Measurements from ENCODE around the gene SLC10A6. TPM values are rescaled to one million over a fixed set of nuclear protein-coding genes. Genes with fewer than 3 reads are reported as not detected.
A peak's percentile ranks its signal among the peaks of the same experiment; 100 is the strongest.

Gene SLC10A6
- total RNA-seq (under 1 TPM; 0.76 to 0.94 TPM), polyA plus RNA-seq (ENCODE audit: insufficient read length in 6 of 6) (under 1 TPM; 0.37 to 0.61 (median 0.45) TPM)
- long read RNA-seq, donor 1: 0 reads
- long read RNA-seq, donor 2: 0 reads
- long read RNA-seq, donor 3: 0 reads
- long read RNA-seq, donor 4: 0 reads
- long read RNA-seq, donor 5: 0 reads
- long read RNA-seq, donor 6: 0 reads
- long read RNA-seq, donor 7: 0 reads
- long read RNA-seq, donor 8: 0 reads
- long read RNA-seq, donor 9: 0 reads
- long read RNA-seq, donor 10: 0 reads
- long read RNA-seq, donor 11: 0 reads
- long read RNA-seq, donor 12: 0 reads

GRCh38 chr4:86848732-86849619 lies at the start of gene SLC10A6:
Gene SLC10A6, minus strand, starts transcription at chr4:86849384. Its CDS starts 269 bp downstream, at chr4:86849115.
- no peaks in the 10 kb centered on the region for H3K9me3 ChIP-seq
- TF ChIP-seq, protein P1, sequence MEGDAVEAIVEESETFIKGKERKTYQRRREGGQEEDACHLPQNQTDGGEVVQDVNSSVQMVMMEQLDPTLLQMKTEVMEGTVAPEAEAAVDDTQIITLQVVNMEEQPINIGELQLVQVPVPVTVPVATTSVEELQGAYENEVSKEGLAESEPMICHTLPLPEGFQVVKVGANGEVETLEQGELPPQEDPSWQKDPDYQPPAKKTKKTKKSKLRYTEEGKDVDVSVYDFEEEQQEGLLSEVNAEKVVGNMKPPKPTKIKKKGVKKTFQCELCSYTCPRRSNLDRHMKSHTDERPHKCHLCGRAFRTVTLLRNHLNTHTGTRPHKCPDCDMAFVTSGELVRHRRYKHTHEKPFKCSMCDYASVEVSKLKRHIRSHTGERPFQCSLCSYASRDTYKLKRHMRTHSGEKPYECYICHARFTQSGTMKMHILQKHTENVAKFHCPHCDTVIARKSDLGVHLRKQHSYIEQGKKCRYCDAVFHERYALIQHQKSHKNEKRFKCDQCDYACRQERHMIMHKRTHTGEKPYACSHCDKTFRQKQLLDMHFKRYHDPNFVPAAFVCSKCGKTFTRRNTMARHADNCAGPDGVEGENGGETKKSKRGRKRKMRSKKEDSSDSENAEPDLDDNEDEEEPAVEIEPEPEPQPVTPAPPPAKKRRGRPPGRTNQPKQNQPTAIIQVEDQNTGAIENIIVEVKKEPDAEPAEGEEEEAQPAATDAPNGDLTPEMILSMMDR (IDR thresholded peaks at IDR 0.05): no peak
- no peaks in the 10 kb centered on the region for H3K36me3 ChIP-seq
- no peaks in the 10 kb centered on the region for H3K4me1 ChIP-seq
- no peak within 1 kb of the TSS for H3K4me3 ChIP-seq
- intact Hi-C loops (cut with DNase I): no loop called here
- DNase-seq (no peak), ATAC-seq (no peak)
- no peaks in the 10 kb centered on the region for H3K27me3 ChIP-seq
- no peak within 1 kb of the TSS for H3K27ac ChIP-seq

- no peak for DNase-seq
- TF ChIP-seq, protein P1 (IDR thresholded peaks at IDR 0.05): no peak
- intact Hi-C loops (cut with DNase I): loop anchor here in 1 of 2 donors (5.0 kb wide), 1 partner anchor 401 kb away; no protein-coding TSS in a partner anchor
Observed at GRCh38 chr4:86898562-86898961, 49.4 kb upstream of the SLC10A6 start.

GRCh38 chr4:86896596-86896995 lies 47.4 kb upstream of the SLC10A6 start:
- Histone ChIP-seq H3K36me3 (no peaks in the 10 kb centered on the region), H3K27me3 (peaks cover 0 to 14% of the 10 kb centered on the region in 2 donors), H3K4me3 (no peak overlapping the region), H3K27ac (no peak overlapping the region), H3K9me3 (no peaks in the 10 kb centered on the region), H3K4me1 (peaks cover 0 to 25% of the 10 kb centered on the region in 2 donors)
- intact Hi-C loops (cut with DNase I): loop anchor here in 1 of 2 donors (5.0 kb wide), 1 partner anchor 399 kb away; no protein-coding TSS in a partner anchor
- ATAC-seq (no peak), DNase-seq (no peak)
- TF ChIP-seq, protein P1 (IDR thresholded peaks at IDR 0.05): no peak

More at GRCh38 chr4:86898562-86898961, 49.4 kb upstream of the SLC10A6 start:
- H3K4me3 ChIP-seq: no peak overlapping the region
- H3K27me3 ChIP-seq: no peaks in the 10 kb centered on the region
- no peak for ATAC-seq
- no peaks in the 10 kb centered on the region for H3K36me3 ChIP-seq
- H3K4me1 ChIP-seq: peaks cover 0 to 12% of the 10 kb centered on the region in 2 donors
- no peak overlapping the region for H3K27ac ChIP-seq
- H3K9me3 ChIP-seq: no peaks in the 10 kb centered on the region

DNA sequence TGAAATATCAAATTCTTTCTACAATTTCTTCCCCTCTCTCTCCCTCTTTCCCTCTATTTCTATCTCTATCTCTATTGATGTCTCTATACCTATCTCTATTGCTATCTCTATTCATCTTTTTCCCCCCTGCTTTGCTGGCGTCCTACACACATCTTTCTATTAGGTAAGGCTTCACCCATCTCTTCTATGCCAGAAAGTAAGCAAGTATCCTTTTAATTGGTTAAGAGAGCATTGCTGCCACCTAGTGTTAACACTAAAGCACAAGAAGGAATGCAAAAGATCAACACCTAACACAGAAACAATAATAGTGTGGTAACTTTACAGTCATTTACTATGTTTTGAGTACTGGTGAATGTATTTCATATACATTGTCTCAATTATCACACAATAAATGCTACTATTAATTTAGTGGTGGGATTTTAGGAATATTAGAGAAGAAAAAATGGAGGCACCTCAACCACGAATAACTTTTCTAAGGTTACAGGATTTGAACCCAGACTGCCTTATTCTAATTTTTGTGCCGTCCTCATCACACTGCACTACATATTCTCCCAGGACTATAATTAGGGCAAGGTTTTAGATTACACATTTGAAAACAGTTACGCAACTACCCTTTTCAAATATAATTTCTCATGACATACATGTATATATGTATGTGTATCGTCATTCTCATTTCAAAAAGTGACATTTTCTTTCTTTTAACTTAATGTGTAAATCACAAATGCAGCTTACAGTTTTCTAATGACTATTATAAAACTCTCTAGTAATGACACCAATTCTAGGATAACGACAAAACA lies 46.7 kb upstream of the SLC10A6 start:
- no peak overlapping the region for H3K4me3 ChIP-seq
- H3K4me1 ChIP-seq: peaks cover 0 to 28% of the 10 kb centered on the region in 2 donors
- peak; percentile 40 for ATAC-seq
- H3K36me3 ChIP-seq: no peaks in the 10 kb centered on the region
- TF ChIP-seq, protein P1 (IDR thresholded peaks at IDR 0.05): peak; percentile 63 to 82
- H3K9me3 ChIP-seq: no peaks in the 10 kb centered on the region
- DNase-seq: peak in 2 of 4 donors; percentile 65 to 75
- H3K27ac ChIP-seq: no peak overlapping the region
- intact Hi-C loops (cut with DNase I): loop anchor here in 1 of 2 donors (5.0 kb wide), 1 partner anchor 399 kb away; no protein-coding TSS in a partner anchor
- peaks cover 0 to 18% of the 10 kb centered on the region in 2 donors for H3K27me3 ChIP-seq
